ENCODE measurements around the gene MYOZ2. TPM values are rescaled to one million over a fixed set of nuclear protein-coding genes. Genes with fewer than 3 reads are reported as not detected.

The MYOZ2 gene
- total and polyA plus RNA-seq, 2 of the 13 experiments (the other 11 are each of a cell fraction or from before 2014, with no cell fraction given) = 0.03 TPM; not detected in 1

DNA sequence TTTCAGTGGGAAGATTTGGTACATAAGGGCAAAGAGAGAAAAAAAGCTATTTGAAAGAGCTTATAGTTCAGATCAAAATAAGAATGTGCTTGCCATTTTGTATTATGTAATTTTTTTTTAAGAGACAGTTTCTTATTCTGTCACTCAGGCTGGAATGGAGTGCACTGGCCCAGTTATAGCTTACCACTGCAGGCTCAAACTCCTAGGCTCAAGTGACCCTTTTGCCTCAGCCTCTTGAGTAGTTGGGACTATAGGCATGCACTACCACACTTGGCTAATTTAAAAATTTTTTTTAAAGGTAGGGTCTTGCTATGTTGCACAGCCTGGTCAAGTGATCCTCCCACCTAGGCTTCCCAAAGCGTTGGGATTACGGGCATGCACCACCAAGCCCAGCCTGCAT lies 54.7 kb downstream of the MYOZ2 start:
- in situ Hi-C loops (cut with HindIII; ENCODE audit: extremely low pct_ligation_motif_present, low pct_unique_long_range_greater_than_20kb) = no loop called here
- H4K20me1 ChIP-seq (ENCODE audit: insufficient read depth, low read length) = no peaks in the 10 kb centered on the region
- H3K9me3 ChIP-seq (ENCODE audit: low read length) = no peaks in the 10 kb centered on the region
- DNase-seq (ENCODE audit: low spot score) (no peak), ATAC-seq (no peak), FAIRE-seq (no peak)
- TF ChIP-seq PPARG (CRISPR knock-in tag; conservative IDR thresholded peaks at IDR 0.05) = no peak
- no peak for TF ChIP-seq CBFB (CRISPR knock-in tag; IDR thresholded peaks at IDR 0.05)
- no peak for TF ChIP-seq NFE2L1 (CRISPR knock-in tag; IDR thresholded peaks at IDR 0.05; ENCODE audit: borderline replicate concordance)
- TF ChIP-seq, protein P1, sequence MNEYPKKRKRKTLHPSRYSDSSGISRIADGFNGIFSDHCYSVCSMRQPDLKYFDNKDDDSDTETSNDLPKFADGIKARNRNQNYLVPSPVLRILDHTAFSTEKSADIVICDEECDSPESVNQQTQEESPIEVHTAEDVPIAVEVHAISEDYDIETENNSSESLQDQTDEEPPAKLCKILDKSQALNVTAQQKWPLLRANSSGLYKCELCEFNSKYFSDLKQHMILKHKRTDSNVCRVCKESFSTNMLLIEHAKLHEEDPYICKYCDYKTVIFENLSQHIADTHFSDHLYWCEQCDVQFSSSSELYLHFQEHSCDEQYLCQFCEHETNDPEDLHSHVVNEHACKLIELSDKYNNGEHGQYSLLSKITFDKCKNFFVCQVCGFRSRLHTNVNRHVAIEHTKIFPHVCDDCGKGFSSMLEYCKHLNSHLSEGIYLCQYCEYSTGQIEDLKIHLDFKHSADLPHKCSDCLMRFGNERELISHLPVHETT (CRISPR knock-in tag; conservative IDR thresholded peaks at IDR 0.05) = no peak
- TF ChIP-seq, protein P2, sequence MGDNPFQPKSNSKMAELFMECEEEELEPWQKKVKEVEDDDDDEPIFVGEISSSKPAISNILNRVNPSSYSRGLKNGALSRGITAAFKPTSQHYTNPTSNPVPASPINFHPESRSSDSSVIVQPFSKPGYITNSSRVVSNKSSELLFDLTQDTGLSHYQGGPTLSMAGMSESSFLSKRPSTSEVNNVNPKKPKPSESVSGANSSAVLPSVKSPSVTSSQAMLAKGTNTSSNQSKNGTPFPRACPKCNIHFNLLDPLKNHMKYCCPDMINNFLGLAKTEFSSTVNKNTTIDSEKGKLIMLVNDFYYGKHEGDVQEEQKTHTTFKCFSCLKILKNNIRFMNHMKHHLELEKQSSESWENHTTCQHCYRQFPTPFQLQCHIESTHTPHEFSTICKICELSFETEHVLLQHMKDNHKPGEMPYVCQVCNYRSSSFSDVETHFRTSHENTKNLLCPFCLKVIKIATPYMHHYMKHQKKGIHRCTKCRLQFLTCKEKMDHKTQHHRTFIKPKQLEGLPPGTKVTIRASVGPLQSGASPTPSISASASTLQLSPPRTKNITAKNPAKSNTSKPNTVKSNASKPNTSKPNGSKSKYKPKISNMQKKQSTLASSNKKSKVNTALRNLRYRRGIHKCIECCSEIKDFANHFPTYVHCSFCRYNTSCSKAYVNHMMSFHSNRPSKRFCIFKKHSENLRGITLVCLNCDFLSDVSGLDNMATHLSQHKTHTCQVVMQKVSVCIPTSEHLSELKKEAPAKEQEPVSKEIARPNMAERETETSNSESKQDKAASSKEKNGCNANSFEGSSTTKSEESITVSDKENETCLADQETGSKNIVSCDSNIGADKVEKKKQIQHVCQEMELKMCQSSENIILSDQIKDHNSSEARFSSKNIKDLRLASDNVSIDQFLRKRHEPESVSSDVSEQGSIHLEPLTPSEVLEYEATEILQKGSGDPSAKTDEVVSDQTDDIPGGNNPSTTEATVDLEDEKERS (CRISPR knock-in tag; IDR thresholded peaks at IDR 0.05) = no peak
- no peak for TF ChIP-seq RXRB (CRISPR knock-in tag; IDR thresholded peaks at IDR 0.05; ENCODE audit: borderline replicate concordance)
- no peak for TF ChIP-seq JUN (CRISPR knock-in tag; IDR thresholded peaks at IDR 0.05)
- no peak for TF ChIP-seq SKI (IDR thresholded peaks at IDR 0.05; ENCODE audit: partially characterized antibody)
- TF ChIP-seq, protein P3, sequence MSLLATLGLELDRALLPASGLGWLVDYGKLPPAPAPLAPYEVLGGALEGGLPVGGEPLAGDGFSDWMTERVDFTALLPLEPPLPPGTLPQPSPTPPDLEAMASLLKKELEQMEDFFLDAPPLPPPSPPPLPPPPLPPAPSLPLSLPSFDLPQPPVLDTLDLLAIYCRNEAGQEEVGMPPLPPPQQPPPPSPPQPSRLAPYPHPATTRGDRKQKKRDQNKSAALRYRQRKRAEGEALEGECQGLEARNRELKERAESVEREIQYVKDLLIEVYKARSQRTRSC (CRISPR knock-in tag; IDR thresholded peaks at IDR 0.05; ENCODE audit: low read depth) = no peak
- TF ChIP-seq SPEN (CRISPR knock-in tag; IDR thresholded peaks at IDR 0.05; ENCODE audit: low read depth) = no peak
- no peak for TF ChIP-seq FOXK1 (CRISPR knock-in tag; IDR thresholded peaks at IDR 0.05; ENCODE audit: borderline replicate concordance, low read depth)
- TF ChIP-seq, protein P4, sequence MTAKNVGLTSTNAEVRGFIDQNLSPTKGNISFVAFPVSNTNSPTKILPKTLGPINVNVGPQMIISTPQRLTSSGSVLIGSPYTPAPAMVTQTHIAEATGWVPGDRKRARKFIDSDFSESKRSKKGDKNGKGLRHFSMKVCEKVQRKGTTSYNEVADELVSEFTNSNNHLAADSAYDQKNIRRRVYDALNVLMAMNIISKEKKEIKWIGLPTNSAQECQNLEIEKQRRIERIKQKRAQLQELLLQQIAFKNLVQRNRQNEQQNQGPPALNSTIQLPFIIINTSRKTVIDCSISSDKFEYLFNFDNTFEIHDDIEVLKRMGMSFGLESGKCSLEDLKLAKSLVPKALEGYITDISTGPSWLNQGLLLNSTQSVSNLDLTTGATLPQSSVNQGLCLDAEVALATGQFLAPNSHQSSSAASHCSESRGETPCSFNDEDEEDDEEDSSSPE (CRISPR knock-in tag; IDR thresholded peaks at IDR 0.05) = no peak
- no peak for TF ChIP-seq JARID2 (CRISPR knock-in tag; IDR thresholded peaks at IDR 0.05; ENCODE audit: insufficient replicate concordance)
- no peak for TF ChIP-seq CC2D1A (CRISPR knock-in tag; IDR thresholded peaks at IDR 0.05)
- no peak for TF ChIP-seq ZBTB3 (CRISPR knock-in tag; IDR thresholded peaks at IDR 0.05; ENCODE audit: borderline replicate concordance, low read depth)
- no peak for TF ChIP-seq THAP11 (CRISPR knock-in tag; IDR thresholded peaks at IDR 0.05)
- TF ChIP-seq FLYWCH1 (CRISPR knock-in tag; IDR thresholded peaks at IDR 0.05) = no peak
- no peak for TF ChIP-seq SAFB2 (CRISPR knock-in tag; IDR thresholded peaks at IDR 0.05; ENCODE audit: borderline replicate concordance, low read depth)
- H3K4me3 ChIP-seq (replicated peaks in 1 of 3; ENCODE audit: insufficient read depth in 1 of 3, low read depth in 2 of 3, low read length in 3 of 3) = no peak overlapping the region
- H3K27ac ChIP-seq (ENCODE audit: extremely low read length, insufficient read depth, low read length) = no peak overlapping the region
- H3K4me1 ChIP-seq (ENCODE audit: insufficient read depth, low read length) = no peaks in the 10 kb centered on the region
- H2AFZ ChIP-seq (ENCODE audit: low read length) = no peak overlapping the region
- POLR2A ChIA-PET = no interaction called here
- no peaks in the 10 kb centered on the region for H3K27me3 ChIP-seq (ENCODE audit: control insufficient read depth in 1 of 2, insufficient read depth in 2 of 2, low read length in 2 of 2)
- BruUV-seq (replicated peaks) = no TSS peak
- WGBS (ENCODE audit: low lambda C conversion rate) = 25% methylated on average over 2 of the region's 2 CpGs
- no peaks in the 10 kb centered on the region for H3K79me2 ChIP-seq (ENCODE audit: insufficient read depth, low read length)
- no peak overlapping the region for H3K9ac ChIP-seq (ENCODE audit: insufficient read depth, low read depth, low read length)
- no peaks in the 10 kb centered on the region for H3K36me3 ChIP-seq (replicated peaks in 1 of 2; ENCODE audit: control insufficient read depth in 1 of 2, insufficient read depth in 2 of 2, low read length in 2 of 2)
- intact Hi-C loops (cut with micrococcal nuclease; ENCODE audit: unreplicated experiment) = no loop called here
- CTCF ChIA-PET (ENCODE audit: low intra/inter-chr PET ratio, low total read pairs) = no interaction called here
- H3K4me2 ChIP-seq (ENCODE audit: low read depth, low read length) = no peak overlapping the region

All from HepG2 (cell line).